Nephron (organoid): Measurements from ENCODE around the gene NTRK3.

Experiments
- H3K27ac Mint-ChIP-seq, 3 experiments: 2 replicates each; pipeline ENCODE4 v1.8.0; 2020; ENCODE audit warnings: mixed read lengths in 3 of 3, mild to moderate bottlenecking in 2 of 3, moderate library complexity in 1 of 3
- H3K27me3 Mint-ChIP-seq: 2 replicates; pipeline ENCODE4 v1.8.0; 2021; ENCODE audit warnings: low read depth, mild to moderate bottlenecking, moderate library complexity, mixed read lengths
- H3K36me3 Mint-ChIP-seq: 2 replicates; pipeline ENCODE4 v1.8.0; 2020; ENCODE audit warnings: low read depth, mixed read lengths
- H3K4me1 Mint-ChIP-seq: 2 replicates; pipeline ENCODE4 v1.8.0; 2020; ENCODE audit warnings: mixed read lengths
- H3K4me3 Mint-ChIP-seq, 3 experiments: 2 replicates each; pipeline ENCODE4 v1.8.0; 2020; ENCODE audit warnings: mild to moderate bottlenecking in 3 of 3, mixed read lengths in 3 of 3, moderate library complexity in 2 of 3
- H3K9me3 Mint-ChIP-seq: 2 replicates; pipeline ENCODE4 v1.8.0; 2020; ENCODE audit warnings: mixed read lengths
- CTCF ChIP-seq, 3 experiments: fragments of 200-600 bp; sonication (generic); IDR thresholded peaks; one replicate each; pipeline ENCODE4 v1.5.0; 2021; ENCODE audit warnings: antibody characterized with exemption in 3 of 3; ENCODE audit not compliant: unreplicated experiment in 3 of 3

The NTRK3 gene

GRCh38 chr15:88246666-88247446 lies 9.7 kb downstream of the NTRK3 start:
- H3K4me3 Mint-ChIP-seq, result peak overlapping the region in 2 of 3 experiments; percentile 6 to 41
- peaks cover 25% of the 10 kb centered on the region for H3K4me1 Mint-ChIP-seq
- peaks cover 42% of the 10 kb centered on the region for H3K27me3 Mint-ChIP-seq
- H3K9me3 Mint-ChIP-seq, result no peaks in the 10 kb centered on the region
- peak; percentile 96 to 98 (median 96) for TF ChIP-seq CTCF (IDR thresholded peaks at IDR 0.05; ENCODE audit: unreplicated experiment in 3 of 3)
- peak overlapping the region in 1 of 3 experiments; percentile 59 for H3K27ac Mint-ChIP-seq
- H3K36me3 Mint-ChIP-seq, result no peaks in the 10 kb centered on the region

- no peaks in the 10 kb centered on the region for H3K9me3 Mint-ChIP-seq
- TF ChIP-seq CTCF (IDR thresholded peaks at IDR 0.05; ENCODE audit: unreplicated experiment in 3 of 3), result no peak
- no peak overlapping the region for H3K27ac Mint-ChIP-seq
- H3K27me3 Mint-ChIP-seq, result peaks cover 37% of the 10 kb centered on the region
- no peak overlapping the region for H3K4me3 Mint-ChIP-seq
- peaks cover 25% of the 10 kb centered on the region for H3K4me1 Mint-ChIP-seq
- H3K36me3 Mint-ChIP-seq, result no peaks in the 10 kb centered on the region
Observed at GRCh38 chr15:88246081-88246480, 10.5 kb downstream of the NTRK3 start.

GRCh38 chr15:88243895-88244787 lies 12.4 kb downstream of the NTRK3 start:
- H3K4me3 Mint-ChIP-seq, result no peak overlapping the region
- H3K27me3 Mint-ChIP-seq, result peaks cover 35% of the 10 kb centered on the region

GRCh38 chr15:88242586-88243555 lies 13.7 kb downstream of the NTRK3 start:
- H3K27me3 Mint-ChIP-seq, result peaks cover 36% of the 10 kb centered on the region
- peaks cover 25% of the 10 kb centered on the region for H3K4me1 Mint-ChIP-seq
- H3K36me3 Mint-ChIP-seq, result no peaks in the 10 kb centered on the region
- no peak overlapping the region for H3K27ac Mint-ChIP-seq
- TF ChIP-seq CTCF (IDR thresholded peaks at IDR 0.05; ENCODE audit: unreplicated experiment in 3 of 3), result no peak
- H3K4me3 Mint-ChIP-seq, result no peak overlapping the region
- peaks cover 3% of the 10 kb centered on the region for H3K9me3 Mint-ChIP-seq

More at GRCh38 chr15:88243895-88244787, 12.4 kb downstream of the NTRK3 start:
- Mint-ChIP-seq H3K9me3 (no peaks in the 10 kb centered on the region), H3K27ac (no peak overlapping the region), H3K36me3 (no peaks in the 10 kb centered on the region), H3K4me1 (peaks cover 25% of the 10 kb centered on the region)
- TF ChIP-seq CTCF (IDR thresholded peaks at IDR 0.05; ENCODE audit: unreplicated experiment in 3 of 3), result peak; percentile 38 to 47 (median 39)

- peaks cover 12% of the 10 kb centered on the region for H3K4me1 Mint-ChIP-seq
- H3K4me3 Mint-ChIP-seq, result no peak overlapping the region
- no peaks in the 10 kb centered on the region for H3K36me3 Mint-ChIP-seq
- H3K9me3 Mint-ChIP-seq, result peaks cover 7% of the 10 kb centered on the region
- H3K27me3 Mint-ChIP-seq, result peaks cover 25% of the 10 kb centered on the region
- no peak for TF ChIP-seq CTCF (IDR thresholded peaks at IDR 0.05; ENCODE audit: unreplicated experiment in 3 of 3)
- H3K27ac Mint-ChIP-seq, result no peak overlapping the region
Observed at GRCh38 chr15:88241461-88241860, 15.1 kb downstream of the NTRK3 start.
